Measurements from ENCODE around the gene RNH1.

The RNH1 gene

GRCh38 chr11:537622-538430 lies 30.8 kb upstream of the RNH1 start:
- DNase-seq (ENCODE audit: low spot score) (no peak), FAIRE-seq (no peak)

- FAIRE-seq: no peak
Observed at GRCh38 chr11:536841-537621, 30.0 kb upstream of the RNH1 start, which contains the start of gene LRRC56. Gene LRRC56, plus strand, starts transcription at chr11:537527. Its CDS starts 3,158 bp downstream, at chr11:540685.

GRCh38 chr11:535519-536454 lies 28.7 kb upstream of the RNH1 start, which contains the start of gene HRAS:
Gene HRAS, minus strand, starts transcription at chr11:535576.
- no peak for FAIRE-seq

More at GRCh38 chr11:536841-537621, 30.0 kb upstream of the RNH1 start, which contains the start of gene LRRC56:
- no peak for DNase-seq (ENCODE audit: low spot score)

GRCh38 chr11:535210-535518 lies 28.1 kb upstream of the RNH1 start:
- FAIRE-seq (no peak), DNase-seq (ENCODE audit: low spot score) (no peak)

More at GRCh38 chr11:535519-536454, 28.7 kb upstream of the RNH1 start, which contains the start of gene HRAS:
- peak; percentile 78 for DNase-seq (ENCODE audit: low spot score)

GRCh38 chr11:534396-535209 lies 27.6 kb upstream of the RNH1 start:
- FAIRE-seq: no peak
- no peak for DNase-seq (ENCODE audit: low spot score)

GRCh38 chr11:533586-534395 lies 26.7 kb upstream of the RNH1 start:
- FAIRE-seq: no peak
- no peak for DNase-seq (ENCODE audit: low spot score)

- DNase-seq (ENCODE audit: low spot score) (no peak), FAIRE-seq (no peak)
Observed at GRCh38 chr11:532986-533585, 26.0 kb upstream of the RNH1 start.

GRCh38 chr11:532527-532985 lies 25.5 kb upstream of the RNH1 start:
- FAIRE-seq (no peak), DNase-seq (ENCODE audit: low spot score) (no peak)

GRCh38 chr11:531919-532526 lies 25.0 kb upstream of the RNH1 start:
- no peak for DNase-seq (ENCODE audit: low spot score)
- no peak for FAIRE-seq

- FAIRE-seq: no peak
- no peak for DNase-seq (ENCODE audit: low spot score)
Observed at GRCh38 chr11:530960-531831, 24.2 kb upstream of the RNH1 start.

GRCh38 chr11:529728-530411 lies 22.8 kb upstream of the RNH1 start:
- DNase-seq (ENCODE audit: low spot score) (no peak), FAIRE-seq (no peak)

- FAIRE-seq: no peak
- DNase-seq (ENCODE audit: low spot score): no peak
Observed at GRCh38 chr11:528815-529727, 22.0 kb upstream of the RNH1 start.

GRCh38 chr11:528166-528814 lies 21.2 kb upstream of the RNH1 start:
- no peak for FAIRE-seq
- DNase-seq (ENCODE audit: low spot score): no peak

GRCh38 chr11:526192-526591 lies 19.1 kb upstream of the RNH1 start:
- no peak for DNase-seq (ENCODE audit: low spot score)
- FAIRE-seq: no peak

- FAIRE-seq: no peak
- no peak for DNase-seq (ENCODE audit: low spot score)
Observed at GRCh38 chr11:521177-521688, 14.2 kb upstream of the RNH1 start.
